ENCODE measurements around the gene CEBPB.
"Not testable (repeated sequence)": the region's sequence is repeated elsewhere in the genome, so short reads cannot be mapped to it uniquely, and the experiment has no call there.

The CEBPB gene

DNA sequence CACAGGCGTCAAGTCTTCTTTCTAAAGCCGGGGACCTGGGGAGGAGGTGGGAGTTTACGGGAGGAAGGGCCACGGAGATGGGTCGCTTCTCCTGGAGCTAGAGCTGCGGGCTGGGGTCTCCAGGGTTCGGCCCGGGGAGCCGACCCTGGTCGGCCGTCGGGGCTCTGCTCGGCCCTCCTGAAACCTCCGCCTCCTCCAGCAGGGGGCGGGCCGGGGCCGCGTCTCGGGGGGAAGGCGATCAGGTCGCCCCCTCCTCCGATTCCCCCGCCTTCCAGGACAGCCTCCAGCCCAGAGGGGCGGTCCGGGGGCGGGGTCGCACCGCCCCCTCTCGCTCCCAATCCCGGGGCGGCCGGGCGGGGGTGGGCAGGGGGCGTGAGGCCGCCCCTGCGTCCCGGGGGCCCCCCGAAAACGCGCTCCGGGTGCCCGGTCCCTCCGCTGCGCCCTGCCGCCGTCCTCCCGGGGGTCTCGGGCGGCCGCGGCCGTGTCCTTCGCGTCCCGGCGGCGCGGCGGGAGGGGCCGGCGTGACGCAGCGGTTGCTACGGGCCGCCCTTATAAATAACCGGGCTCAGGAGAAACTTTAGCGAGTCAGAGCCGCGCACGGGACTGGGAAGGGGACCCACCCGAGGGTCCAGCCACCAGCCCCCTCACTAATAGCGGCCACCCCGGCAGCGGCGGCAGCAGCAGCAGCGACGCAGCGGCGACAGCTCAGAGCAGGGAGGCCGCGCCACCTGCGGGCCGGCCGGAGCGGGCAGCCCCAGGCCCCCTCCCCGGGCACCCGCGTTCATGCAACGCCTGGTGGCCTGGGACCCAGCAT lies at the start of gene CEBPB:
Gene CEBPB (plus strand): TSS at position 580 of the 814 bp plus-strand sequence. CDS start 204 bp downstream, at position 784.
- peak; percentile 61 for DNase-seq

DNA sequence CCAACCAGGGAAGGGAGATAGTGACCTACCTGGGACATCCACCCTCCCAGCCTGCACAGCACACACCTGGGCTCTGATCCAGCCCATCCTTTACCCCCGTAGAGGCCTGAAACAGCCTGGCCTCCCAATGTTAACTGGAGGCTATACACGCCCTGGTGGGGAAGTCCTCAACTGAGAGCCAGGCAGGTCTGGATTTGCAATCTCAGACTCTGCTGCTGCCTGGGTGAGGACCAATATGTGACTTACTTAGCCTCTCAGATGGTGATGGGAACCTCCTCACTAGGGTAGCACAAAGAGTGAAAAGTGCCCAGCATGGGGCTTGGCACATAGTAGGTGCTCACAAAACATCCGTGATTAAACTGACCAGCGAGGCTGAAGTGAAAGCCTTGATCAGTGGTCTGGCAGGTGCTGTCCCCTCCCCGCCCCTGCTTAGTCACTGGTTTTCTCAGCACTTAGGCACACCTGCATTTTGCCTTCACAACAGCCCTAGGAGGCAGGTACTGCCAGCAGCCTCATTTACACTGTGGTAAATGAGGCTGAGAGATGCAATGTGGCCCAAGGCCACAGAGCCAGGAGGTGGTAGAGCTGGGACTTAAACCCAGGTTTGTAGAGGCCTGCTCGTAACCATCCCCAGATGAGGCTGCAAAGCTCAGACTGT lies 49.5 kb upstream of the CEBPB start:
- DNase-seq: no peak

DNA sequence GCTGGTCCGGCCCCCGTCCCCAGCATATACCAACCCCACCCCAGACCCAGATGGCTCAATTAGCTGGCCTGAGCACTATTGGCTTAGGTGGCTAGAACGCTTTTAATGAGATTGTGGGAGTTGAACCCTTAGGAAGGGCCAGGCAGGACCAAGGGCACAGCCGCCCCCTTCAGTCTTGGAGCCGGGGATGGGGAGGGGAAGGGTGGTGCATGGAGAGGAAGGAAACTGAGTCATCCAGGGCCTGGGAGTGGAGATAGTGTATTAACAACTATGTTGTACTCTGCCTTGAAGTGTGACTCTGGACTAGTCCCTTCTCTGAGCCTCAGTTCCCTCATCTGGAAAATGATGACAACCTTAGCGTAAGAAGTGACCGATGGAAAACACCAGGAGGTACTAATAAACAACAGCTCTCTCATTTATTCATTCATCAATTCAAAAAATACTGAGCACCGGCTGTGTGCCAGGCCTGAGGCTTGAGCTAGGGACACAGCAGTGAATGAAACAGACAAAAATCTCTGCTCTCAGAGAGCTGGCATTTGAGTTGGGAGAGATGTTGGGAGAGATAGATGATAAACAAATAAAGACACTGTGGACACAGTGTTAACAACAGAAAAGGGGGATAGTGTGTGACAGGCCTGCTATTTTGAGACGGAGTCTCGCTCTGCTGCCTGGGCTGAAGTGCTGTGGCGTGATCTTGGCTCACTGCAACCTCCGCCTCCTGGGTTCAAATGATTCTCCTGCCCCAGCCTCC lies 48.6 kb upstream of the CEBPB start:
- no peak for DNase-seq

DNA sequence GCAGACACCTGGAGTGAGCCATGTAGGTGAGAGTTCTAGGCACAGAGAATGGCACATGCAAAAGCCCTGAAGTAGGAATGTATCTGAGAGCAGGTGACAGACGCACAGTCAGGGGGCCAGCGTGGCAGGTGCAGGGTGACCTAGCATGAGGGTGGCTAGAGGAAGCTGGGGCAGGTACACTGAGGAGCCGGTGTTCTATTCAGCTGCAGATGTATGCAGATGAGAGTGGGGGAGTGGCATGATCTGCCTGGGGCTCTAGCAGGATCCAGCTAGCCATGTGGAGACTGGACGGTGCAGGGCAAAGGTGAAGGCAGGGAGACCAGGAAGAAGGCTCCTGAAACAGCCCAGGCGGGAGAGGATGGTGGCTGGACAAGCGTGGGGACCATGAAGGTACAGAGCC lies 47.8 kb upstream of the CEBPB start:
- DNase-seq: peak; percentile 77

DNA sequence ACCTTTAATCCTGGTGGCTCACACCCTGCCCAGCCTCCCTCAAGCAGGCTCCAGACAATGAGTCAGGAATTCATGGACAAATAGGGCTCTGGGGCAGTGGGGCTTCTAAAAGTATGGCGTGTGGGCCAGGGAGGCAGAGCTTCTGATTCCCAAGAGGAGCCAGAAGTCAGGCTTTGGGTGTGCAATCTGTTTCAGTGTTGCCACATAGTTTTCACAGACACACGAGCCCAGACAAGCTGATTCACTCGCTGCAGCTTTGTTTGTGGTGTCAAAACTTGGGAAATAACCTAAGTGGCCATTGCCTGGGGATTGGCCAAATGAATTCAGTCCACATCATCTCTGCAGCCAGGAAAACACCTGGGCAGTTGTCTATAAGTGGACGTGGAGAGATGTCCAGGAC lies 46.3 kb upstream of the CEBPB start:
- no peak for DNase-seq

DNA sequence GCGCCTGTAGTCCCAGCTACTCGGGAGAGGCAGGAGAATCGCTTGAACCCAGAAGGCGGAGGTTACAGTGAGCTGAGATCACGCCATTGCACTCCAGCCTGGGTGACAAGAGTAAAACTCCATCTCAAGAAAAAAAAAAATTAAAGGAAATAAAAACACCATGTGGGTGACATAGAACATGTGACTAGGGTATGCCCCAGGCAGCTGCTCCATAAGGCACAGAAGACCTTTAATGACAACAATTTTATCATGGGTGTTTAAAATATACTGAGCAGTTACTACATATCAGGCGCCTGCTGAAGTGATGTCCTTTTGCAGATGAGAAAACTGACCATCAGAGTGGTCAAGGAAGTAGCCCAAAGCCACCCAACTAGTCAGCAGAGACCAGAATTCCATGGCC lies 45.1 kb upstream of the CEBPB start:
- no peak for DNase-seq

DNA sequence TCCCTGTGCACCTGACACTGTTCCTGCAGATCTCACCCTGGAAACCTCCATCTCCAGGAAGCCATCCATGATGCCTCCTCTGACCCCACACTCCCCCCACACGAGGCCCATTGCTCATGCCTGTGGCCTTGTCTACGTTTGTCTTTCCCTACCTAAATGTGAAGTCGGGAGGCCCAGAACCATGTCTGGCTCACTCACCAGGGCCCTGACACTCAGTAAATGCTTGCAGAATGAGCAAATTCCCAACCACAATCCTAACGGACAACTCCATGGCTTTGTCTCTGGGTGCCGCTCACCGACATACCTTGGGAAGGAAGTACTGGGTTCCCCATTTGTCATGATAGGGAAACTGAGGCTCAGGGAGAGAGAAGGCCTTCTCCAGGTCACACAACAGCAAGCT lies 44.4 kb upstream of the CEBPB start:
- DNase-seq: no peak

DNA sequence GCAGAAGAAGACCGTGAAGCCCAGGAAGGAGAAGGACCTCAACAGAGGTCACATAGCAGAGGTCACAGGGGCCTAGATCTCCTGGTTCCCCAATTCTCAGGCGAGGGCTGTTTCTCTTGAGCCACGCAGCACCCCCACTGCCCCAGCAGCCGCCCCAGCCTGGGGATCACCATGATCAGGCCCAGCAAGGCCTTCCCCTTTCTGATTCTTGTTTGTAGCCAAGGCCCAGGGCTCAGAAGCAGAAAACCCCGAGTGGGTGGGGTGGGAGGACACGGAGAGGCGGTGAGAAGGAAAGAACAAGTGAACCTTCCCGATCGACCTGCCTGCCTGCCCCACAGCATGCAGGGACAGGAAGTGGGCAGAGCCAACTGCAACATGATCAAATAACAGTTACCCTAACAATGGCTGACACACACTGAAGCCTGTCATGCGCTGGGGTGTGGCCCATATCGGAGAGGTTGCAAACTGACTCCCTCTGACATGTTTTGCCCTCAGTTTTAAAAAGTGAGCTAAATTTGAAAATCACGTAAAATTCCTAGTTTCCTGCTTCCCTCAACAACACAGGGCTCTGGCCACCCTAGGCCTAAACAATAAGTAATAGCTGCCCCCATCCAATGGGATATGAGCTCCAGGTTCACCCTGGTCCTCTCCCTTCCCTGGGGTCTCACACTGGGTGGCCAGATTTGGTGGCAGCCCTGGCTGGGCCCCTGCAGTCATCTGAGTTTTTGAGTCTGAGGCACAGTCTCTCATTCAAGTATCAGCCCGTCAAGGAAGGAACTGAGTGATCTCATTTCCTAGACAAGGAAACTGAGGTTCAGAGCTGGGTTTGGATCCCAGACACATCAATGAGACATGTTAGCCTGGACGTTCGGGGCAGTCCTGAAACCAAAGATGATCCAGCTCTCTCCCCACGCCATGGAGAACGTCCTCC lies 43.6 kb upstream of the CEBPB start:
- DNase-seq: no peak

DNA sequence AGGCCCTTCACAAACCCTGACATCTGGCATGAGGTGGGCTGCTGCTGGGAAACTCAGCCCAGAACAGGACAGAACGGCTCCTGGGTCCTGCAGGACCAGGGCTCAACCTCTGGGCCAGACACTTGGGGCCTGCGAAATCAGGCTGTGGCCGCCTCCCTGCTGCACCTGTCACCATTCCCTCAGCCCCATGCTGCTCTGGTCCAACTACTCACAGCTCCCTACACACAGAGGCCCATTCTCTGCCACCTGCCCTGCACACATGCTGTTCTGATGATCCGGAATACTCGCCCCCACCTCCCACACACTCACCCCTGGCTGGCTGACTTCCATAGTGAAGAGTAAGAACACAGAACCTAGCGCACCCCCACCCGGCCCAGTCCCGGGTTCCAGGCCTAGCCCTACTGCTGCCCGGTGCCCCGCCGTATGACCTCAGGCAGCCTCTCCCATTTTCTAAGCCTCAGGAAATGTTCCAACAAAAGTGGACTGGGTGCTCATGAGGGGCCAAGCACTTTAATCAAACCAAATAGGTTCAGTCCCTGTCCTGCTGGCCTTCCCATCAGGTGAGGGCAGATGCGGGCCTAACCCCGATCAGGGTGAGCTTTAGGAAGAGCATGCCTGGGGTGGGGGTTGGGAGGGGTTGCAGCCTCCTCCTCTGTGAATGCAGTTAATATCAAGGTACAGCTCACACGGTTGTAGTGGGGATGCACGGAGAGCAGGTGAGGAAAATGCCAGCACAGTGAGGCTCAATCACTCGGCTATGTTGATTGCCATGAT lies 41.0 kb upstream of the CEBPB start:
- DNase-seq: no peak

DNA sequence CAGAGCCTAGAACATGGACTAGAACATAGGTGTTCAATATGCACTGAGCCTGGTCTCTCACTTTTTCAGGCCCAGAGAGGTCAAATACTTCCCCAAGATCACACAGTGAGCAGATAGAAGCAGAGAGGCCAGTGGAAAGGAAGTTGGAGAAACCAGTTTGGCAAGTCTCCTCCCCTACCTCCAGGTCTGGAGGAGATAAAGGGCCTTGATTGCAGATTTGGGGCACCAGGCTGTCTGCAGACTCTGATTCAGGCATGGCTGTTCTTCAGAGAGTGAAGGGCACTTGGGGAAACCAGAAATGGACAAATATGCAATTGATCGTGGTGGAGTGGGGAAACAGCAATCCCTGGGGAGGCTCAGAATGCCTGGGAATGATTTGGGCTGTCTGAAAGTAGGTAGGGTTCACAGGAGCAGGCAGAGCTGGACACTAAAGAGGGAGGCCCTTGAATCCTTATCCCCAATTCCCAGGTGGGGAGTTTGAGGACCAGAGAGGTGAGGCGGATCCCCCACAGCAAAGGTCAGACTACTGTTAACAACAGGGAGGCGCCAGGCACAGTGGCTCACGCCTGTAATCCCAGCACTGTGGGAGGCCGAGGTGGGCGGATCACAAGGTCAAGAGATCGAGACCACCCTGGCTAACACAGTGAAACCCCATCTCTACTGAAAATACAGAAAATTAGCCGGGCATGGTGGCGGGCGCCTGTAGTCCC lies 39.4 kb upstream of the CEBPB start:
- DNase-seq: no peak

DNA sequence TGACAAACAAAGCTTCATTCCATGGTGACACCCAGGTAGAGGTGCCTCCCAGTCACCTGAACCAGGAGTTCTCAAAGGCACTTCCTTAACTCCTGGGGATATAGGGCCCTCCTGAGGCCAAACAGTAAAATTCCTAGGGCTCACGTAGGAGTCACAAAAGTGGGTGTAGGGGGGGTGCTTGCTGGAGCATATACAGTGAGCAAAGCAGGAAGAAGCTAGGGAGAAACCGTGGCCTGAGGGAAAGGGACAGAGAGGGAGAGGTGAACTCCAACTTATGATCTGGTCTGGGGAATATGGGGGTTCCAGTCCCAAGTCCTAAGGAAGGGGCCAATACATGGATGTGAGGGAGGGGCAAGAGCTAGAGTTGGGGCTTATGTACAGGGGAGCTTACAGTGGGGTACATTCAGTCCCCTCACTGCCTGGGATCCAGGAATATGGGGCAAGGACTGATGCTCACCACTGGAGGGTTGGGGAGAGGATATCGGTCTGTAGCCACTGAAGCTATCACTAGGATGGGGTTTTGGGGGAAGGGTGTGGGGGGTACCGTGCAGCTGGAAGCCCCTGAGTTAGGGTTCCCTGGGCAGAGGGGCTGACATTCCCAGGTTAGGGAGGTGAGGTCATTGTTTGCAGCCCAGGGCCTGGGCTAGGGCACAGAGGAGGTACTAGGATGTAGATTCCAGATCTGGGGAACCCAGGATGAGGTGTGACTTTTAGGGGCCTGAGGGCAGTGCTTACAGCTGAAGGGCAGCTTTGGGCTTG lies 38.1 kb upstream of the CEBPB start:
- DNase-seq: no peak

DNA sequence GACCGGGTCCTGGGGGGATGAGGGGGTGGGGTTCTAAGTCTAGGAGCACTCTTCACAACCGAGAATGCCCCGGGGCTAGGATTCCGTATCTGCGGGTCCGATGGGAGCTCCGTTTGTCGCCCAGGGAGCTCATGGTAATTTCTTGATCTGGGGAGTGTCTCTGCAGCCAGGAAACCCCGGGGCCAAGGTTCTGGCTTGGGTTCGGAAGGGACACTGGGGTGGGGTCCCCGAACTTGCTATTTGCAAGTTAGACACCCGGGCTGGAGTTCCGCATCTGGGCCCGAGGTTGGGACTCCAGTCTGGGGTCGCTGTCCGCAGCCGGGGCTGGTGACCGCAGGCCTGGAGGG lies 37.5 kb upstream of the CEBPB start:
- DNase-seq: no peak

DNA sequence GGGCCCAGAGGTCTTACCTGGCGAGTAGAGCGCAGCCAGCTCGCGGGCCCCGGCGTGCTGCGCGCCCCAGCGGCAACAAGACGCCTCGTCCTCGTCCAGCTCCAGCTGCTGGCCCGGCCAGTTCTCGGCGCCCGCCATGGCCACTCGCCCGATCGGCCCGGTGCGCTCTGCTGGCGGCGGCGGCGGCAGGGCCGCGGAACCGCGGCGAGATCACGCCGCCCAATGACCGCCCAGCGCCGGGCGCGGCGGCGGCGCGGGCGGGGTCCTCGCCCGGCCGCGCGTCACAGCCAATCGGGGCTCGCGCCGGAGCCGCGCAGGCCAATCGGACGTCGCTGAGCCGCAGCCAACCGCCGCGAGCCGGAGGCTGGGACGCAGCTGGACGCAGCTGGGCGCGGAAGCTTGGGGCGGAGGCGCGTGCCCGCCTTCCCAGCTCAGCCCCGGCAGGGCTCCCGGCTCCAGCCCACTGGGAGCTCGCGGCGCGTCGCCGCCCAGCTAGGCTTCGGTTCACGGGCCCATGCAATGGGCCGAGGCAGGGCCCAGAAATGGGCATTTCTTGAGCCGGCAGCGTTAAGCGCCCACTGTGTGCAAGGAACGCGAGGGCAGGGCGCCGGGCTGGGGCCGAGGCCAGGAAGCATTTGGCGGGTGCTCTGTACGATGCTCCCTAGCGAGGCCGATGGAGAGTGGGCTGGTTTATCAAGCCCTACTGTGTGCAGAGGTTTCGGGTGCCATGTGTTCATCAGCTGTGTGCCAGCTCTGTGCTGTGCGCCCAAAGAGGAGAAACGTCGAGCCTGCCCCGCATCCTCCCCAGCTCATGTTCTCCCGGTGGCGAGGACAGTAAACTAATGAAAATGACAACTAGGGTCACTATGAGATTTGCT lies 36.9 kb upstream of the CEBPB start, which contains the start of gene PEDS1:
Gene PEDS1 (minus strand): TSS at position 224 of the 878 bp plus-strand sequence. CDS start 86 bp downstream, at position 138.
- DNase-seq: peak; percentile 86

DNA sequence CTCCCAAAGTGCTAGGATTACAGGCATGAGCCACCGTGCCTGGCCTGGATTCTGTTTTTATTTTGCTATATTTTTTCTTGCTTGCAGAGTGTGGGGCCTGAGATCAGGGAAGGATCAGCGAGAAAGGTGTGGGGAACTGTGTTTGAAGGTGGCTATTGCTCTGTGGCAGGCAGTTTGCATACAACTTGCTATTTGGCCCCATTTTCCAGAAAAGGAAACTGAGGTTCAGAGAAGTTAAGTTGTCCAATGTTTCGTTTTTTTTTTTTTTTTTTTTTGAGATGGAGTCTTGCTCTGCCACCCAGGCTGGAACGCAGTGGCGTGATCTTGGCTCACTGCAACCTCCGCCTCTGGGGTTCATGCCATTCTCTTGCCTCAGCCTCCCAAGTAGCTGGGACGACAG lies 29.1 kb upstream of the CEBPB start:
- DNase-seq: not testable (repeated sequence)

DNA sequence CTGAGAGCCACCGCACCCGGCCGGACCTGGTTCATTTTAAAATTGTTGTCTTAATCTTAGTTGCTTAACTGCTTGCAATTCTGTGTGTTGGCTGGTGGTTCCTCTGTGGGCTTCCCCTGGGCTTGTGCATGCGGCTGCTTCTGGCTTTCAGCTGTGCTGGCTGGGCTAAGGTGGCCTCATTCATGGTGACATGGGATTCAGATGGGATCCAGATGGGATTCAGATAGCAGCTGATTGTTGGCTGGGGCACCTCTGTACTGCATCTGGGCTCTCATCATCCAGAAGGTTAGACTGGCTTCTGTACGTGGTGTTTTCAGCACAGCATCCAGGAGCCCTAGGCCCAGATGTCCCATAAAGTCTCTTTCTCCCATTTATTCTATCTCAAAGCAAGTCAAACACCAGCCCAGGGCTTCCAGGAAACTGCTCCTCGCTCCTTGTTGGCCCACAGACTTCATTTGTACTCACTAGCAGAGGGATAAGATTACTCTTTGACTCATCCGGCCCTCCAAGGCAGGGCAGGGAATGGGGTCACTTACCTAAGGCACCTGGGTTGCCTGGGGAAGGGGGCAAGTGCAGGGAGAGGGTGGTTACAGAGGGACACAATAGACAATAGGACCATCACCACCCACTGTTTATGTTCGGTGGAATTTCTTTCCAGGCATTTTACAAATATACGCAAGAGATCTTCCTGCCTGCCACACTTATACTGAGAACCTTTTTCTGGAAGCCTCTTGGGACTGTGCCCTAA lies 26.9 kb upstream of the CEBPB start:
- DNase-seq: no peak

DNA sequence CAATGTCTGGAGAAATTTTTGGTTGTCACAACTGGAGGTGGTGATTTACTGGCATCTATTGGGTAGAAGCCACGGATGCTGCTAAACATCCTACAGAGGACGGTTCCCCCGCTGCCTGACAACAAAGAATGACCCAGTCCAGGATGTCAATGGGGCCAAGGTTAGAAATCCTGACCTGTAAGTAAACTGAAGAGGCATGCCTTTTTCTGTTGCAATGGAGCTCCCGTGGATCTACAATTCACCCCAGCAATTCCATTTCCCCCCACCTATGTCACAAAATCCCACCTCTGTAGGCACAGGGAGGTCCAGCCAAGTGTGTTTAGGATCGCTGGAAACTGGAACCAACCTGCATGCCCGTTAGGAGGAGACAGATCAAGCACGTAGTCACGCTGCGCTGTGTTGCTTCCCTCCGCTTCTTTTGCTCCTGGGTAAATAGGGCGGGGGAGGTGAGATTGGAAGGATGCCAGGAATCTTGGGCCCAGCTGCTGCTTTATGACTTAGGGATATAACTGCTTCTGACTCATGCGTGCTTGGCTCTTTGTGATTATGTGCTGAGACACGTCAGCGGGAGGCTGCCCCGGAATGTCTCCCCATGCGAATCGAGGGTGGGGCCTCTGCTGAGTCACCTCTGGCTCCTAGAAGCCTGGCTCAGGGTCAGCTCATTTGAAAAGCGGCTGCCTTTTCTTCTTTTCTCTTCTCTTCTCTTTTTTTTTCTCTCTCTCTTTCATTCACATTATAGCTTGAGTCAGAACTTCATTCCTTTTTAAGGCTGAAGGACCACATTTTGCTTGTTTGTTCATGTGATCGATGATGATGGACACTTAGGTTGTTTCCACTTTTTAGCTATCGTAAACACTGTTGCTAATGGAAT lies 24.7 kb upstream of the CEBPB start:
- peak; percentile 96 for DNase-seq

DNA sequence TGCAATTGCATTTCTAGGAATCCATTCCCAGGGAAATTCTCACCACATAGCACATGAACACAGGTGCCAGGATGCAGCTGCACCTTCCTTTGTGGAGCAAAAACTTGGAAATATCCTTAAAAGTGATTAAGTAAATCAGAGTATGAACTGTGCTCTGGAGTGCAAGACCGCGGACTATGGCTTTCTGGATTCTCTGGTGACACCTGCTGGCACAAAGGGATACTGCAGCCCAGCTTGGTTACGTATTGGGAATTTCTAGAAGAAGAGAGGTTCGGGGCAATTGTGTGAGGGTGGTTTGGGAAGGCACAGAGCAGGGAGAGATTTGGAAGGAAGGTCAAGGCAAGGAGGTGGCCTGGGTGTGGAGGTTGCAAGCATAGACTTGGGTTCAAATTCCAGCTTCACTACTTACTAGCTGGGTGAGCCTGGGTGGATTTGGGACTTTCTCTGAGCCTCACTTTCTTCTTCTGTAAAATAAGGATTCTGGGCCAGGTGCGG lies 21.3 kb upstream of the CEBPB start:
- DNase-seq: peak; percentile 63
